Stimulated activated CD8-positive, alpha-beta memory T cell treated with anti-CD3 and anti-CD28 coated beads, Interleukin-15, amount 100 ng/mL, for 24 hours (primary cell): ENCODE measurements around the gene SLC31A1.
A peak's percentile ranks its signal among the peaks of the same experiment; 100 is the strongest.

Experiments used
- DNase-seq: peaks from one replicate; pipeline ENCODE4 v3.0.0-alpha.2; 2020; ENCODE audit warnings: low read depth

Gene SLC31A1

DNA sequence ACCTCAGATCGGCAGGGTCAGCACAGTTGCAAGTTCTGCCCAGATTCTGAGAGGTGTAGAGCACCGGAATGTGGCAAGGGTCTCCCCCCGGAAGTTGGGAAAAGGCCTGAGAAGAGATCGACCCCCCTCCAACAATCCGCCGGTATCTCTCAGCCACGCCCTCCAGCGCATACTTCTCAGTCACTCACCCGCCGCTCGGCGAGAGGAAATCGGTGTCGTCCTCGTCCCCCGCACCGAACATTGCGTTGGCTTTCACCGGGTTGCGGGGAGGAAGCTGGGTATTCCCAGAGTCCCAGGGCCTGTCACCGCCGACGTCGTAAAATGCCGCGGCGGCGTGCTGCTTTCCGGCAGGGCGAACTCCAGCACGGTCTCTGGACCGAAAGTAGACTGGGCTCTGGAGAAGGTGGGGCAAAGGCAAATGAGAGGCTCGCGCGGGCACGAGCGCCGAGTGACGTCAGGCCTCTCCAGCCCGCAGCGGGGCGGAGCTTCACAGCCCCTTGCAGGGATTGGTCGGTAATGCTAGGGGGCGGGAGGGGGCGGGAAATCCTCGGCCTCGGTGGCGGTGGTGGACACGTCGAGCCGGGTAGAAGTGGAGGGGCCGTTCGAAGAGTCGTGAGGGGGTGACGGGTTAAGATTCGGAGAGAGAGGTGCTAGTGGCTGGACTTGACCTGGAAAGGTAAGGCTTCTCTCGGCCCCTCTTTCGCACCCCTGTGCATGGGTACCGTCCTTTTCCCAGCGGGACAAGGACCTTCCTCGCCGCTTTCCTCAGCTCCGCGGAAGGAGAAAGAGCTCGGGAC is at the start of gene SLC31A1, which contains the start of gene FKBP15:
TSS of gene SLC31A1 (plus strand) at position 542 of the 797 bp plus-strand sequence. CDS start 34,605 bp downstream, outside the sequence.
TSS of gene FKBP15 (minus strand) at position 275 of the 797 bp plus-strand sequence. CDS start at position 241, 34 bp downstream.
- DNase-seq, result peak; percentile 88

DNA sequence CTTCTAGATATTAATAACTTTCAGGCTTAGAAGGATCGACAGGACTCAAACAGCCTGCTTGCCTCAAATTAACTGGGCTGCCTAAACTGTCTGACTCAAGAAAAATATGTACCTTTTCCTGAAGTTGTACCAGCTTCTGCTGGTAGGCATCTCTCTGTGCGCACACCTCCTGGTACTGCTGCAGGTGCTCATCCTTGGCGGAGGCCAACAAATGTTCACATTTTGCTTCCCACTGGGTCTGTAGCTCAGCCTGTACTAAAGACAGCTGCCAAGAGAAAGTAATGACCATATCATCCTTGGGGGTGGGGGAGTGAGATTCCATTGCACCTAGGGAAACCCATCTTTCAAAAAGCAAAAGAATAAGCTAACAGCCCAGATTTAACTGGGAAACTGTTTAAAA is 48.0 kb upstream of the SLC31A1 start:
- DNase-seq, result no peak

DNA sequence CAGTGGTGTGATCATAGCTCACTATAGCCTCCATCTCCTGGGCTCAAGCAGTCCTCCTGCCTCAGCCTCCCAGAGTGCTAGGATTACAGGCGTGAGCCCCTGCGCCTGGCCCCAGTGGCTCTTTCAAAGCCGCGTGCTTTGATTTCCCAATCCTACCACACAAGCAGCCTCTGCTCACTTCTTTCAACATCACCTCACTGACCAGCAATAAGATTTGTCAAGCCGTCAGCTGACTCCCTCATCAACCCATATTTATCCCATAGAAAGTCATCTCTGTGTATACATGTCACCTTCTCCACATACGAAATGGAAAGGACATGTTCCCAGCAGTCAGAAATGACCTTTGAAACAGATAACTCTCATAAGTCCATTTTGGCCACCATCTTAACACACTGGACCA is 44.5 kb upstream of the SLC31A1 start:
- no peak for DNase-seq

DNA sequence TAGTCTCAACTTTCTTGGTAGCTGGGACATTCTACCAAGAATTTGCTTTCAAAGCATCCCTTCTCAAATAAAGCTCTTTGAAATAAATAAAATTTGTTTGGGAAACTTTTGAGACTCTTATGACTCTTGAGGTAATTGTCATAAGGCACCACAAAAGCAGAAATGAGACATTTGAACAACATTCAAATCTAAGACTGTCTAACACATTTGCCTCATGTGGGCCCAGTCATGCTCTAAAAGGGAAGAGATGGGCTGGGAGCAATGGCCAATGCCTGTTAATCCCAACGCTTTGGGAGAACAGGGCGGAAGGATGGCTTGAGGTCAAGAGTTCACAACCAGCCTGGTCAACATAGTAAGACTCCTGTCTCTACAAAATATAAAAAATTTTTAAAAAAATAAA is 44.1 kb upstream of the SLC31A1 start:
- no peak for DNase-seq

DNA sequence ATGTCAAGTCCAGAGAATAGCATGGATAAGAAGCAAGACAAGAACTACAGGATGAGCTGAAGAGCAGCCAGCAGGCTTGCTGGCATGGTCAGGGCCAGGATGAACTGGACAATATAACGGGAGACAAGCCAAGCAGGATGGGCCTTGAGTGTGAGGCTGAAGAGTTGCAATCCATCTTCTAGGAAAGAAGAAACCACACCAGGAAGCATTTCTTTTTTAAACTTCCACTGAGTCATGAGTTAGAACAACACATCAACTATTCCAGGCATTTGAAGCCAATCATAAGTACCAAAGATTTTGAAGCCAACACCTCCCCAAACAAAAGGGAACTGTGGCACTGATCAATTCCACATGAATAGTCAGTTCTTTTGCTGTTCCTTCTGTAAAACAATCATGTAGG is 43.3 kb upstream of the SLC31A1 start:
- DNase-seq, result no peak

DNA sequence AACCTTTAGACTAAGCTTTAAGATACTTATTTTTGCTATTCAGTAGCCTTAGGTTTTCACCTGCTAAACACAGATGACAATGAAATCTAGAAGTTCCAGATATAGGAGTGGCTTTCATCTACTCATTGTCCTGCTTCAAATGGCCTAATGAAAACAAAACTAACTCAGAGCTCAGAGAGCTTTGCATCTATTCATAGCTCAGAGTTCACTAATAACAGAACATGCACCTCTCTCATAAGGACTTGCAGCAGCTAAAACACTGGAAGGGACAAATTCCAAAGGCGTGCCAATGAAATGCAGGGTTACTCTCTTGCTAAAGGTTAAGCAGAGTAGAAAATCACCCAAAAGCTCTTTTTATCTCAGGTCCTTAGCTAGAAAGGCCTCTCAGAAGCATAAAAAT is 41.5 kb upstream of the SLC31A1 start:
- DNase-seq, result no peak

DNA sequence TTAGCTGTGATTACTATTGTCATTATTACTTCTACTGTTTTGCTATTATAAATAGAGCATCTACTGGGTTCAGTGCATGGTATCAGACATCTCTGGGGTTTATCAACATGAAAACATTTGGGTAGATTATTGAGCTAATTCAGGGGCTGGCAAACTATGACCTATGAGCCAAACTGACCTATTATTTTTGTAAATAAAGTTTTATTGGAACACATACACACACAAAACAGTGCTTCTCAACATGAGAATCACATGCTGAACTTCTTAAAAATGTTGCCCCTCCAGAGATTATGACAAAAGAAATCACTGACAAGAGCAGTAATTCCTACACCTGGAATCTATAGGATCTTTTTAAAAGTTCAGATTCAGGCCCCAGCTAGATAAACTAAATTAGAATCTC is 40.2 kb upstream of the SLC31A1 start:
- DNase-seq, result no peak

DNA sequence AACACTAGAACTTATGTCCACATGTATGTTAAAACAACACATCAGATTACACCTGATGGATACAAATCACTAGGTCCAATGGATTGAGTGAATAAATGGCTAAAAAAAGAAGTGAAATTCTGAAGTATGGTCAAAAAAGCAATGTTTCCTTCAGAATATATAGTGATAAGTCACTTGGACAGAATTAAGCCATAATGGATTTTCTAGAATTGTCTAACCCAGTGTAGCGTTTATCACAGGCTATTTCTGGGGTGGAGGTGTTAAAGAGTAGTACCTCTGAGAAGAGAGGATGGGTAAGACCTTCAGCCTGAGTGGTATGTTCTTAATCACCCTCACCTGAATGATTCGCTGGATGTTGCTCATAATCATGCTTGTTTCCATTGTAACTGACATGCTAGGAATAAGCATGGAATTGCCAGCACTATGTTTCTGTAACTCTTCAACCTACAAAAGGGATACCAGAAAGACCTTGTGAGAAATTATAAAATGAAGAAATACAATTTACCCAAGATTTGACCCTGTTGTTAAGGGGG is 37.3 kb upstream of the SLC31A1 start:
- DNase-seq, result no peak

DNA sequence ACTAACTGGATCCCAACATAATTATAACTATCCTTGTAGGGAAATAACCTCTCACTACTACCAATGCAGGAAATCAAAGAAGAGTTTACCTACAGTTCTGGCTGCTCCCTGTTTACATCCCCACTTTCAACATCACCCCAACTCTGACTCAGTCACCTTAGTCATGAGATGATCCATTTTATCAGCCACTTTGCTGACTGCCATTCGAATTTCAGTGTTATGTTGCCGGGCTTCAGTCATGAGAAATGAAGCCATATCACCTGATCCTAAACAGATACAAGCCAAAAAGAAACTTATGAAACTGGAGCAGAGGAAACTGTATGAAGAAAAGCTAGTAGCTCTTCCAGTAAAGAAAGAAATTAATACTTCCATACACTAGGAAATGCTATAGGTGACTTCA is 36.8 kb upstream of the SLC31A1 start:
- DNase-seq, result no peak

DNA sequence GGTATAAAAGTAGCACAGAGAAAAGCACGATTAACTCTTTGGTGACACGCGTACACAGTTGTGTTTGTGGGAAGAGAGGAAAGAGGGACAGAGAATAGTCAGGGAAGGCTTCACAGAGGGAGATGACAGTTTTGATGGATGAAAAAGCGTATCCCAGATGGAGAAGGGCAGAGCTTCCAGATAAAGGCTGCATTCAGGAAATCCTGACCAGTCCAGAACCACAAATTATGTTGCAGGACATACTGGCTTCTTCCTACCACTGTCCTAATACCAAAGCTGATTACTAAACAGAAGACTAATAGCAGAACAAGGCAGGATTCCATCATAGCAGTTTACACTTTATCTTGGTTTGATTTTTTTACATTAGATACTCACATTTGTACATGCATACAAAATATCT is 36.1 kb upstream of the SLC31A1 start:
- DNase-seq, result no peak

DNA sequence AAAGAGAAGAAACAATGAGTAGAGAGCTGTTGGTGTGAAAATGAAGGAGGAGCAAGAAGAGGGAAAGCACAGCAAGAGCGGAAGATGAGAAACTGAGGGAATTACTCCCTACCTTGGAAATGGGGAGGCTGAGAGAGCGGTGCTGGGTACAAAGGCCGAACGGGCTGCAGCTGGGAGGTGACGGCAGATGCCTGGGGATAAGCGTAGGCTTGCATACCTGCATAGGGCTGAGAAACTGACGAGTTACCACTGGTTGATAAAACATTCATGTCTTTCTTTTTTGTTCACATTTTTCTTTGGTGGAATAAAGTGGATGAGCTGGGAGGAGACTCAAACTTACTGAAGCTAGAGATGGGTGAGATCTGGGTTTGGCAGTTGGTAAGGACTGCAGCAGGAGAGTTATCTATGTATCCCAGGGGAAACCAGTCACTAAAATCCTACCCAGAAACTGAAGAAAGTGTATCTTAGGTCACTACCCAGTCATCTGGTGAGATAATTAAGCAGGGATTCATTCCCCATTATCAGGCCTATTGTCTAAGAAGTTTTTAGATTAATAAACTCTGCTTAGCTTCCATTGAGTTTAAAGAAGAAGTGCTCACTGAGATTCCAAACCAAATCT is 35.1 kb upstream of the SLC31A1 start:
- no peak for DNase-seq

DNA sequence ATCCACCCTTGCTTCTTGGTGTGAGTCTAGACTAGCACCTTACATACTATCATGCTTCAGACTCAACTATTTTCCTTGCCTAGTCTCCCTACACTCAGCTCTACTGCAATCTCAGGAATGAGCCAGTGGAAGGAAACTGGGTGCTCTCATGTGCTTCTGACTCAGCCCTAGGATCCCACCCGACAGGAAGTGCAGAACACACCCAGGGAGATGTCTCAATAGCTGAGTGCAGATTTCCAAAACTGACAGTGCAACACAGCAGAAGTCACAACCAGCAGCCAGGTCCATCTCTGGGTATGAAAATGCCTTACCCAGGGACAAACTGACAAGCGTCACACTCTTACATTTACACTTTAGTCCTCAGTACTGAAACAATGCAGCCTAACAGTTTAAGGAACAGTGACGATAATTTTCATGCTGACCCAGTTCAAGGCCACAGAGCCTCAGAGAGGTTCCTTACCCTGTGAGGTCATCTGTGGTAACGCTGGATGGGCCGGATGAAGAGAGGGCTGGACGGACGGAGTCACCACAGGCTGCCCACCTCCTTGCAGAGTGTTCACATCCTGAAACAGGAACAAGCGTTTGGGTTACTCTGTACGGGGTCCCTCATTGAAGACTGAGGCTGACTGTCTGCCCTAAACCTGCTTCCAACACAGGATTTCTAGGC is 33.3 kb upstream of the SLC31A1 start:
- no peak for DNase-seq

DNA sequence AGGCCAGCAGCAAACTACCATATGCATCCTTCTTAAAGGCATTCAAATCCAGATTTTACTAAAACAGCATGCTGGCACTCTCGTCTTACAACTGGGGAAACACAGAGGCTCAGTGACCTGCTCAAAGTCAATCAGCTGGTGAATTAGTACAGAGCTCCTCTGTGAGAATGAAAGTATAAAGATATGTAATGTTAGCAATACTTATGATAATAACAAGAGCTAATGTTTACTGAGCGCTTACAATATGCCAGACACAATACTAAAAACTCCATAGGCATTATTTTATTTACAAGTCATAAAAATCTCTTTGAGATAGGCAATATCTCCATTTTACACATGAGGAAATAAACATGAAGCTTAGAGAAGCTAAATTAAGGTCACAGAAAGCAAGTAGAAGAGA is 28.9 kb upstream of the SLC31A1 start:
- DNase-seq, result no peak

DNA sequence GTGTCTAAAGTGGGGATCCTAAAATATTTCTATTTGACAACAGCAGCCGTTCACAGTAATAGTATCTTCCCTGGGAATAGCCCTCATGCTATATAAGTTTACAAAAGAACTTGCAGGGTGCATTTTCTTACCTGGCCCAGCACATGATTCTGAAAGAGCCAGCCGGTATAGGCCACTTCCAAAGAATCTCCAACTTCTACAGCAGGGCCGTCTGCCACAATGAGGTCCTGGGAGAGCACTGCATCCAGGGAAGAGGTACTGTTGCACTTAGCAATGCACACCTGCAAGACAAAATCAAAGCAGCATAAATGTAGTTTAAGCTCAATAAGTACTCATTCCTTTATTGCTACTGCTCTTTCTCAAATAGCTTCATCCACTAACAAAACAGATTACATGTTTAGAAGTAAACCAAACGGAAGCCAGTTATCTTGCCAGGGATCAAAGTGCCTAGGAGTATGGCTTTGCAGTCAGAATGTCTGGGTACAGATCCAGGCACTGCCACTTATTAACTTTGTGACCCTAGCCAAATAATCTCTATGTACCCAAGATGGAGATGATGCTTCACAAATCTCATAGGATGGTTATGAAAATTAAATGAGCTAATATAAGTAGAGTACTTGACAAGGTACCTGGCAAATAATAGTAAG is 21.5 kb upstream of the SLC31A1 start:
- DNase-seq, result no peak

DNA sequence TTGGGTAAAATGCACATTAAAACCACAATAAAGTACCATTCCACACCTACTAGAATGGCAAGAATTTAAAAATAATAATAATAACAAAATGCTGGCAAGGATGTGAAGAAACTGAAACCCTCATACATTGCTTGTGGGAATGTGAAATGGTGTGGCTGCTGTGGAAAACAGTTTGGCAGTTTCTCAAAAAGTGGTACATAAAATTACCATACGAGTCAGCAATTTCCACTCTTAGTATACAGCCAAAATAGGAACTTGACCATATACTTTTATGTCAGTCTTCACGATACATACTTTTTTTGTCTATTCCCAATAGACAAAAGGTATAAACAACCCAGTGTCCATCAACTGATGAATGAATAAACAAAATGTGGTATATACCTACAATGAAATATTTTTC is 15.9 kb upstream of the SLC31A1 start:
- no peak for DNase-seq

DNA sequence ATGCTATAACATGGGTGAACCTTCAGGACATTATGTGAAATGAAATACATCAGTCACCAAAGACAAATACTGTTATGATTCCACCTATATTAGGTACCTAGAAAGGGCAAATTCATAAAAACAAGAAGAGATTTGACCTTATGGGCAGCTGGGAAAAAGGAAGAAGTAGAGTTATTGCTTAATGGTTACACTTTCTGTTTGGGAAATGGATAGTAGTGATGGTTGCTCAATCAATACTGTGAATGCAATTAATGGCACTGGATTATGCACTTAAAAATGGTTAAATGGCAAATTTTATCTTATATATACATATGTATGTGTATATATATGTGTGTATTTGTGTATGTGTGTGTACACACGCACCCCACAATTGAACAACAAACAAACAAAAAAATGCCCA is 15.5 kb upstream of the SLC31A1 start:
- DNase-seq, result no peak

DNA sequence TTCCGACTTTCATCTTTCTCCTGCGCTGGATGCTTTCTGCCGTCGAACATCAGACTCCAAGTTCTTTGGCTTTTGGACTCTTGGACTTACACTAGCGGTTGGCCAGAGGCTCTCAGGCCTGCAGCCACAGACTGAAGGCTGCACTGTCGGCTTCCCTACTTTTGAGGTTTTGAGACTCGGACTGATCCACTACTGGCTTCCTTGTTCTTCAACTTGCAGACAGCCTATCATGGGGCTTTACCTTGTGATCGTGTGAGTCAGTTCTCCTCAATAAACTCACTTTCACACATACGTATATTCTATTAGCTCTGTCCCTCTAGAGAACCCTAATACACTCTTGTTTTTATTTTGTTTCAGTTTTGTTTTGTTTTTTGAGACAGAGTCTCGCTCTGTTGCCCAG is 10.5 kb upstream of the SLC31A1 start:
- DNase-seq, result no peak

DNA sequence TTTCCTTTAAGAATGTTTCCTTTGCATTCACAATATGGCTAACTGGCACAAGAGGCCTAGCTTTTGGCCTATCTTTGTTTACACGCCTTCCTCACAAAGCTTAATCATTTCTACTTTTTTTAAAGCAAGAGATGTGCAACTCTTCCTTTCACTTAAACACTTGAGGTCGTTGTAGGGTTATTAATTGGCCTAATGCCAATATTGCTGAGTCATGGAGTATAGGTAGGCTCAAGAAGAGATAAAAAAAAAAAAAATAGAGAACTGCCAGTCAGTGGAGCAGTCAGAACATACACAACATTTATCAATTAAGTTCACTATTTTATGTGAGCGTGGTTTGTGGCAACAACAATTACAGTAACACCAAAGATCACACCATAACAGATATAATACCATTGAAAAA is 6.2 kb upstream of the SLC31A1 start:
- no peak for DNase-seq

DNA sequence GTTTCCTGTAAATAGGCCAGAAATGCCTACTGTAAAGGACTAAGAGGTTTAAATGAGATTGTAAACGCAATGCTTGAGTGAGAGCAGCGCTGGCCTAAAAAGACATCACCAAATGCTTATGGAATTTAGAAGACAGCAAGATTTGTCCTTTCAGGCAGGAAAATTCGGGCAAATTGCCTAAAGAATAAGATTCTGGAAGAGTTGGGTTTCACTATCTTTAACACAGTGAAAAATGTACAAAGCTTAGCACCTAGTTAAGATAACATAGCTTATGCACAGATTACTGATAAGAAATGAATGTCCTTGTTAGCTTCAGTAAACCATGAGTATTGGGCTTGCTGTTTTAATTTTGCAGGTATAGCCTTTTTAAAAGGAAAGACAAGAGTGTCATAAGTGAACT is 4.9 kb upstream of the SLC31A1 start:
- no peak for DNase-seq

DNA sequence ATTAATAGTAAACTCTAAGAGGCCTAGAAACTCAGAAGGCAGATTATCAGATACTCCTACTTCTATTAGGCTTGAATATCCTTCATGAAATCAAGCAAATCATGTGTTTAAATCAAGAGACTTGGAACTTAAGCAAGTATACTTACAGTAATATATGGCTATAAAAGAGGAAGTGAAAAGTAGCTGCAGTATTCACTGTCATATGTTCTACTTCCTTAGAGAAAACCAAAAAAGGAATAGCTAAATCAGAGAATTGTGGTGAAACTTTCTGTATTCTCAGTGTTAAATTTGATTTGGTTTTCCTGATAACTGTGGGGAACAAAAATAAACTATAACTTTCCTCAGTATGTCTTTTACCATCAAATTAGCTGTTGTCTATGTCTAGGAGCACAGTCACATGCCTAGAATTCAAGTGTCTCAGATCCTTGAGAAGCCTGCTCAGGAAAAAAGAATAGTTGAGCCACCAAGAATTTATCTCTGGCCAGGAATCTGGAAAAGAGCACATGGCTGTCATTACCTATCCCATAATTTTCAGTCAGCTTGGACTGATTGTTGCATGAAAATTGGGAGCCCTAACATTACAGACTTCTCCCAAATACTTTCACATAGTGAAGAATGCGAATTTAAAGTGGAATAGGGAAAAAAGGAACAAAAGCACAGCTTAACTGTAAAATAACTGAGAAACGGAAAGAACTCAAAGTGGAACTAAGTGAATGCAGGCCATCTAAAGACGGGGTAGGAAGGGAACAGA is 2.0 kb upstream of the SLC31A1 start:
- DNase-seq, result no peak

DNA sequence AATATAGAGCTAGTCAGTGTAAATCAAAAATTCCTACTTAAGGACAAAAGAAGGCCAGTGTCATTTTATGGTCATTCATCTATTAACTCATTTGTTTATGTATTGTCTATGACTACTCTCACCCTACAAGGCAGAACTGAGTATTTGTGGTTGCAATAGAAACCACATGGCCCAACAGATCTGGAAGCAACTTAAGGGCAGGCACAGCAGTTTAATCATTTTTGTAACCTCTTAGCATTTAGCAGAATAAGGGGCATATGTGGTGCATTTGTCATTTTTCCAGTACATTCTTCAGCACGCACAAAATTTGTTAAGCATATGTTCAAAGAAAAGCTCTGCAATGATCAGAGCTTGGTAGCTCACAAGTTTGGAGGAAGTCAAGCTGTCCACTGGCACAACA is 1.4 kb upstream of the SLC31A1 start:
- DNase-seq, result no peak
